ENCODE results near the gene BEND6.

BEND6 gene

DNA sequence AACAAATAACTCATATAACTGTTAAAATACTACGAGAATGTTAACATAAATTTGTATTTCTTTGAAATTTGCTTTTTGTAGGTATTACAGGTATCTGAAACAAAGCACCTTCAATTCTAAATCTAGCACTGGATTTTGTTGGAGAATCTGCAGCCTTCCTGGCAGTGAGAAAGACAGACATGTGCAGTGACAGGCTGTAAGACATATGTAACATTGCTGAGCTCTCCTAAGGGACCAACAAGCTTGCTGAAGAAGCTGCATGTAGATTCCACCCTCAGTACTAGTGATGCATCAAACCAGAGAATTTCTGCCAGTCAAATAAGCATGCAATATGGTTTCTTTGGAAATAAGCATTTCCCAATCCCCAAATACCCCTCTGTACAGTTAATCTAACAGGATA lies 71.1 kb downstream of the BEND6 start:
- Mint-ChIP-seq H3K4me1 (peaks cover 10% of the 10 kb centered on the region), H3K36me3 (ENCODE audit: low read depth) (peaks cover 15% of the 10 kb centered on the region), H3K27me3 (ENCODE audit: low read depth, poor library complexity) (peaks cover 5% of the 10 kb centered on the region), H3K27ac (no peak overlapping the region), H3K4me3 (no peak overlapping the region), H3K9me3 (peaks cover 28% of the 10 kb centered on the region)
- DNase-seq, result no peak
- TF ChIP-seq, protein P1, sequence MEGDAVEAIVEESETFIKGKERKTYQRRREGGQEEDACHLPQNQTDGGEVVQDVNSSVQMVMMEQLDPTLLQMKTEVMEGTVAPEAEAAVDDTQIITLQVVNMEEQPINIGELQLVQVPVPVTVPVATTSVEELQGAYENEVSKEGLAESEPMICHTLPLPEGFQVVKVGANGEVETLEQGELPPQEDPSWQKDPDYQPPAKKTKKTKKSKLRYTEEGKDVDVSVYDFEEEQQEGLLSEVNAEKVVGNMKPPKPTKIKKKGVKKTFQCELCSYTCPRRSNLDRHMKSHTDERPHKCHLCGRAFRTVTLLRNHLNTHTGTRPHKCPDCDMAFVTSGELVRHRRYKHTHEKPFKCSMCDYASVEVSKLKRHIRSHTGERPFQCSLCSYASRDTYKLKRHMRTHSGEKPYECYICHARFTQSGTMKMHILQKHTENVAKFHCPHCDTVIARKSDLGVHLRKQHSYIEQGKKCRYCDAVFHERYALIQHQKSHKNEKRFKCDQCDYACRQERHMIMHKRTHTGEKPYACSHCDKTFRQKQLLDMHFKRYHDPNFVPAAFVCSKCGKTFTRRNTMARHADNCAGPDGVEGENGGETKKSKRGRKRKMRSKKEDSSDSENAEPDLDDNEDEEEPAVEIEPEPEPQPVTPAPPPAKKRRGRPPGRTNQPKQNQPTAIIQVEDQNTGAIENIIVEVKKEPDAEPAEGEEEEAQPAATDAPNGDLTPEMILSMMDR (IDR thresholded peaks at IDR 0.05), result no peak

DNA sequence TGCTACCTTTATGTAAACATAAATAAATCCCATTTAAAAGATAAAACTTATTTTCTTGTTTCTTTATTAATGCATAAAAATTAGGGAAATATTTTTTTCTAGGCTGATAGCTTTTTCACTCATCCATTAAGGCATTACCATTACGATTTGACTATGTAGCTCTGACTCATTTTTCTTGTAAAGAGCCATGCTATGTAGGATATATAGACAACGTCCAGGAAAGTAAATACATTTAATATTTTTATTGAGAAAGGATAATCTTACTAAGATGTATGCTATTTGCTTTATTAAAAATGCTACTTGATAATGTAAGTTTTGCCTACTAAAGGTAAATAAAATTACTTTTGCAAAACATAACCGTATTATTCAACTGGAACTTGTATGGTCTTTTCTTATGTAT lies 72.4 kb downstream of the BEND6 start:
- TF ChIP-seq, protein P1 (IDR thresholded peaks at IDR 0.05), result no peak
- H3K4me1 Mint-ChIP-seq, result peaks cover 10% of the 10 kb centered on the region
- DNase-seq, result no peak
- peaks cover 28% of the 10 kb centered on the region for H3K9me3 Mint-ChIP-seq
- no peak overlapping the region for H3K4me3 Mint-ChIP-seq
- peaks cover 8% of the 10 kb centered on the region for H3K27me3 Mint-ChIP-seq (ENCODE audit: low read depth, poor library complexity)
- peaks cover 15% of the 10 kb centered on the region for H3K36me3 Mint-ChIP-seq (ENCODE audit: low read depth)
- H3K27ac Mint-ChIP-seq, result no peak overlapping the region

DNA sequence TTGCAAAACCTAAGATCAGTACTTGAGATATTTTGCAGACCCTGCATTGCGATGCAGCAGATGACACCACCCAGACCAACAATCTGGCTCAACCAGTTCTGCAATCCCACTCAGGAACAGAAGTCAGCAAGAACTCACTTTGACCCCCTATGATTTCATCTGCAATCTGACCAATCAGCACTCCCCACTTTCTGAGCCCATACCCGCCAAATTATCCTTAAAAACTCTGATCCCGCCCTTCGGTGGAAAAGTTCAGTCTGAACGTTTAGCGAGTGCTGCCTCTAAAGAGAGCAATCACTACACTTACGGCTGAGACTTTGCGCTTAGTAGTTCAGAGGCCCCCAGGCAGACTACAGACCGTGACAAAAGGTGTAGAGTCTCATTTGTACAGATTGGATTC lies 74.3 kb downstream of the BEND6 start:
- DNase-seq, result no peak
- Mint-ChIP-seq H3K27ac (peak overlapping the region; percentile 64), H3K9me3 (peaks cover 21% of the 10 kb centered on the region), H3K27me3 (ENCODE audit: low read depth, poor library complexity) (peaks cover 8% of the 10 kb centered on the region), H3K4me3 (no peak overlapping the region), H3K36me3 (ENCODE audit: low read depth) (peaks cover 15% of the 10 kb centered on the region), H3K4me1 (peaks cover 10% of the 10 kb centered on the region)
- TF ChIP-seq, protein P1 (IDR thresholded peaks at IDR 0.05), result no peak

DNA sequence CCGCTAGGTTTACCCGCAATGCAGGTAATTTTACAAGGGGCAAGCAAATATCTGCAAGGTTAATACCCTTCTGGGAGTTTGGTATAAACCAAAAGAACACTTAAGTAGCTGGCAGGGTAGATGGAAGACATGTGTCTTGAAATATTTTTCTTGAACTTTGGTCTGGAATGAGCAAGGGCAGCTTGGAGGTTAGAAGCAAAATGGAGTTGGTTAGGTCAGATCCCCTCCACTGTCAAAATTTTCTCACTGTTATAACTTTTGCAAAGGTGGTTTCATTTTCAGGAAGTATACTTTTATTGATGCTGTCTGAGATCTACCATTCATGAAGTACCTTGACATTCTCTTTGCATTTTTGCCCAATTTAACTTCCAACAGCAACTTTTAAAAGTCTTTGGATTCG lies 78.3 kb downstream of the BEND6 start:
- no peak for DNase-seq
- no peak overlapping the region for H3K4me3 Mint-ChIP-seq
- H3K4me1 Mint-ChIP-seq, result peaks cover 9% of the 10 kb centered on the region
- peaks cover 8% of the 10 kb centered on the region for H3K27me3 Mint-ChIP-seq (ENCODE audit: low read depth, poor library complexity)
- TF ChIP-seq, protein P1 (IDR thresholded peaks at IDR 0.05), result no peak
- no peaks in the 10 kb centered on the region for H3K36me3 Mint-ChIP-seq (ENCODE audit: low read depth)
- no peak overlapping the region for H3K27ac Mint-ChIP-seq
- no peaks in the 10 kb centered on the region for H3K9me3 Mint-ChIP-seq

DNA sequence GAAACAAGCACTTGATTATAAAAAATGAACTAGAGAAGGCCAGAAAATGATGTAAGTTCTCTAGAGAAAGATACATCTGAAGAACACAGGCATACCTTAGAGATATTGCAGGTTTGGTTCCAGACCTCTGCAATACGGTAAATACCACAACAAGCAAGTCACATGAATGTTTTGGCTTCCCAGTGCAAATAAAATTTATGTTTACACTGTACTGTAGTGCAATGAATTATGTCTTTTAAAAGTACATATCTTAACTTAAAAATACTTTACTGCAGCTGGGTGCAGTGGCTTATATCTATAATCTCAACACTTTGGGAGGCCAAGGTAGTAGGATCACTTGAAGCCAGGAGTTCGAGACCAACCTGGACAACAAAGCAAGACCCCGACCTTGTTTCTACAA lies 80.6 kb downstream of the BEND6 start:
- Mint-ChIP-seq H3K4me1 (no peaks in the 10 kb centered on the region), H3K27ac (no peak overlapping the region), H3K36me3 (ENCODE audit: low read depth) (no peaks in the 10 kb centered on the region), H3K27me3 (ENCODE audit: low read depth, poor library complexity) (peaks cover 3% of the 10 kb centered on the region), H3K9me3 (no peaks in the 10 kb centered on the region), H3K4me3 (no peak overlapping the region)
- DNase-seq, result no peak
- TF ChIP-seq, protein P1 (IDR thresholded peaks at IDR 0.05), result no peak

DNA sequence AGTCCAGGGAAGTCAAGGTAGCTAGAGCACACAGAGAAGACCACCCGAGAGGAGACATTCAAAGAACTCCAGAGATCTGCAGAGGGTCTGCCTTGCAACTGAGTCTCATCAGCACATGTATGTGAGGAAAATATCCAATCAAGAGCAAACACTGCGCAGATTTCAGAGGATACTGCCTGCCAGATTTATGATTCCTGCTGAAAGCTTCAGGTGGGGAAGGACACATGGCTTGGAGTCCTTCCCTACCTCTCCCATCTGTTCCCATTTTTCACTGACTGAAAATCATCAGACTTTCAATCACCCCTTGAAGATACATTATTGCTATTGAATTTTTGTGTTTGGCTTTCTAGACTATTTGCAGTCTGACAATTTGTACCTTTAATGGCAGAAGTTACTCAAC lies 84.0 kb downstream of the BEND6 start:
- H3K4me3 Mint-ChIP-seq, result no peak overlapping the region
- TF ChIP-seq, protein P1 (IDR thresholded peaks at IDR 0.05), result no peak
- H3K36me3 Mint-ChIP-seq (ENCODE audit: low read depth), result no peaks in the 10 kb centered on the region
- DNase-seq, result no peak
- no peak overlapping the region for H3K27ac Mint-ChIP-seq
- no peaks in the 10 kb centered on the region for H3K4me1 Mint-ChIP-seq
- peaks cover 3% of the 10 kb centered on the region for H3K9me3 Mint-ChIP-seq
- H3K27me3 Mint-ChIP-seq (ENCODE audit: low read depth, poor library complexity), result peaks cover 13% of the 10 kb centered on the region

Measured in nephron progenitor cell (in vitro differentiated cells).